Peyer's patch (tissue), 4 donors: Measurements from ENCODE around the gene CEP120.

Experiments used
- POLR2A ChIP-seq, 2 donors: fragments of 450-650 bp; IDR thresholded peaks; one replicate each; pipeline ENCODE4 v1.5.1; 2017; ENCODE audit warnings: antibody characterized with exemption in 2 of 2, mild to moderate bottlenecking in 2 of 2, moderate library complexity in 2 of 2
- TF ChIP-seq, protein P1 (sequence below), 6 experiments: fragments of 450-650 bp in 4 of 6; fragments of 200-600 bp in 2 of 6; sonication (generic) in 1 of 6; IDR thresholded peaks; one replicate each; pipeline ENCODE4 v1.5.1; 2017 to 2019; ENCODE audit warnings: antibody characterized with exemption in 6 of 6, mild to moderate bottlenecking in 3 of 6, moderate library complexity in 1 of 6

DNA sequence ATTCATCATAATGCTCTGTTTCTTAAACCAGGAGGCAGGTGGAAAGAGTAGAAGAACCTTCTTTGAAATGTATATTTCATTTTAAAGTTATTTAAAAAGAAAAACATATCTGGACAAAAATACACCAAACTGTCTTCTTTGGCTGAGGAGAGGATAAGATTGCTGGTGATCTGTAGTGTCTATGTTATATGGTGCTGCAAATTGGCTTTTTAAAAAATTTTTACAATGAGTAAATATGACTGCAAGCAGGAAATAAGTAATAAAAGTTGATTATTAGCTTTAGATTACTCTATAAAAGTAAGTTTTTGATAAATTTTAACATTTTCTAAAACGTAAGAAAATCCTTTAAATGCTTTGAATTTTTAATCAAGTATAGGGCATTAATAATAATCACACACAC lies 64.9 kb downstream of the CEP120 start:
- TF ChIP-seq, protein P1, sequence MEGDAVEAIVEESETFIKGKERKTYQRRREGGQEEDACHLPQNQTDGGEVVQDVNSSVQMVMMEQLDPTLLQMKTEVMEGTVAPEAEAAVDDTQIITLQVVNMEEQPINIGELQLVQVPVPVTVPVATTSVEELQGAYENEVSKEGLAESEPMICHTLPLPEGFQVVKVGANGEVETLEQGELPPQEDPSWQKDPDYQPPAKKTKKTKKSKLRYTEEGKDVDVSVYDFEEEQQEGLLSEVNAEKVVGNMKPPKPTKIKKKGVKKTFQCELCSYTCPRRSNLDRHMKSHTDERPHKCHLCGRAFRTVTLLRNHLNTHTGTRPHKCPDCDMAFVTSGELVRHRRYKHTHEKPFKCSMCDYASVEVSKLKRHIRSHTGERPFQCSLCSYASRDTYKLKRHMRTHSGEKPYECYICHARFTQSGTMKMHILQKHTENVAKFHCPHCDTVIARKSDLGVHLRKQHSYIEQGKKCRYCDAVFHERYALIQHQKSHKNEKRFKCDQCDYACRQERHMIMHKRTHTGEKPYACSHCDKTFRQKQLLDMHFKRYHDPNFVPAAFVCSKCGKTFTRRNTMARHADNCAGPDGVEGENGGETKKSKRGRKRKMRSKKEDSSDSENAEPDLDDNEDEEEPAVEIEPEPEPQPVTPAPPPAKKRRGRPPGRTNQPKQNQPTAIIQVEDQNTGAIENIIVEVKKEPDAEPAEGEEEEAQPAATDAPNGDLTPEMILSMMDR (IDR thresholded peaks at IDR 0.05): no peak
- no peak for TF ChIP-seq POLR2A (IDR thresholded peaks at IDR 0.05)
